Measurements from ENCODE around the gene RPS15A.
"Not testable (repeated sequence)": the region's sequence is repeated elsewhere in the genome, so short reads cannot be mapped to it uniquely, and the experiment has no call there.

The RPS15A gene

GRCh38 chr16:18742870-18743269, 47.3 kb downstream of the RPS15A start:
- not testable (repeated sequence) for DNase-seq (ENCODE audit: low read depth)

GRCh38 chr16:18740027-18740426, 50.1 kb downstream of the RPS15A start:
- not testable (repeated sequence) for DNase-seq (ENCODE audit: low read depth)

- not testable (repeated sequence) for DNase-seq (ENCODE audit: low read depth)
Measured at GRCh38 chr16:18738768-18739167, 51.4 kb downstream of the RPS15A start.

- DNase-seq (ENCODE audit: low read depth): not testable (repeated sequence)
Measured at GRCh38 chr16:18734279-18734678, 55.9 kb downstream of the RPS15A start.

Data from stromal cell of bone marrow (primary cell).